ENCODE measurements around the gene GABRA5. TPM values are rescaled to one million over a fixed set of nuclear protein-coding genes. Genes with fewer than 3 reads are reported as not detected.

Gene GABRA5
- total RNA-seq, 1 donor from 2014 or later = 0.21 TPM

- Histone ChIP-seq H3K4me3 (ENCODE audit: low read depth, low read length) (no peak overlapping the region), H3K27me3 (ENCODE audit: control insufficient read depth, insufficient read depth, low read length) (peaks cover 27% of the 10 kb centered on the region), H3K36me3 (ENCODE audit: control insufficient read depth, insufficient read depth, low read length) (no peaks in the 10 kb centered on the region)
- DNase-seq (ENCODE audit: low read depth) = no peak
- TF ChIP-seq CTCF (IDR thresholded peaks at IDR 0.05; ENCODE audit: insufficient read depth, low read length, poor library complexity, severe bottlenecking) = no peak
Observed at GRCh38 chr15:26872206-26872605, 5.3 kb downstream of the GABRA5 start.

- Histone ChIP-seq H3K4me3 (ENCODE audit: low read depth, low read length) (no peak overlapping the region), H3K27me3 (ENCODE audit: control insufficient read depth, insufficient read depth, low read length) (peaks cover 11% of the 10 kb centered on the region), H3K36me3 (ENCODE audit: control insufficient read depth, insufficient read depth, low read length) (no peaks in the 10 kb centered on the region)
- no peak for DNase-seq (ENCODE audit: low read depth)
- TF ChIP-seq CTCF (IDR thresholded peaks at IDR 0.05; ENCODE audit: insufficient read depth, low read length, poor library complexity, severe bottlenecking) = no peak
Observed at GRCh38 chr15:26873846-26874245, 7.0 kb downstream of the GABRA5 start.

- no peak overlapping the region for H3K4me3 ChIP-seq (ENCODE audit: low read depth, low read length)
- no peaks in the 10 kb centered on the region for H3K36me3 ChIP-seq (ENCODE audit: control insufficient read depth, insufficient read depth, low read length)
- TF ChIP-seq CTCF (IDR thresholded peaks at IDR 0.05; ENCODE audit: insufficient read depth, low read length, poor library complexity, severe bottlenecking) = no peak
- peaks cover 3% of the 10 kb centered on the region for H3K27me3 ChIP-seq (ENCODE audit: control insufficient read depth, insufficient read depth, low read length)
- no peak for DNase-seq (ENCODE audit: low read depth)
Observed at GRCh38 chr15:26874774-26875475, 8.1 kb downstream of the GABRA5 start.

- no peaks in the 10 kb centered on the region for H3K36me3 ChIP-seq (ENCODE audit: control insufficient read depth, insufficient read depth, low read length)
- H3K4me3 ChIP-seq (ENCODE audit: low read depth, low read length) = no peak overlapping the region
- no peak for DNase-seq (ENCODE audit: low read depth)
- TF ChIP-seq CTCF (IDR thresholded peaks at IDR 0.05; ENCODE audit: insufficient read depth, low read length, poor library complexity, severe bottlenecking) = no peak
- H3K27me3 ChIP-seq (ENCODE audit: control insufficient read depth, insufficient read depth, low read length) = no peaks in the 10 kb centered on the region
Observed at GRCh38 chr15:26875476-26875850, 8.6 kb downstream of the GABRA5 start.

DNA sequence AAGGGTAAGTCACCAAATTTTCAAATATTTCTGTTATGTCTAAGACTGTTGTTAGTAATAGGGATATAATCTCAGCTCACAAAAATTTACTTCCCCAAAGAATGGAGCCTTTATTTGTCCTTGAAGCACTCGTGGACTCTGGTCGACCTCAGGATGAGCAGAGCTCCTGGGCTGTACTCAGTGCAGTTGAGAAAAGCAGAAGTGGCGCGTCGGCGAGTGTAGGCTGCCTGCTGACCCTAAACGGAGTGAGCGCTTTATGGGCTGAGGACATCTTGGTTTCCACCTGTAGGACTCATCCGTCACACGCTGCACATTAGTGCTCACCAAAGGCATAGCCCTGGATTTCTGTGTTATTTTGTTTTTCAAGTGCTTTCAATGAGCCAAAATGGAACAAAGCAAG lies 11.0 kb downstream of the GABRA5 start:
- no peaks in the 10 kb centered on the region for H3K27me3 ChIP-seq (ENCODE audit: control insufficient read depth, insufficient read depth, low read length)
- H3K4me3 ChIP-seq (ENCODE audit: low read depth, low read length) = no peak overlapping the region
- TF ChIP-seq CTCF (IDR thresholded peaks at IDR 0.05; ENCODE audit: insufficient read depth, low read length, poor library complexity, severe bottlenecking) = no peak
- no peak for DNase-seq (ENCODE audit: low read depth)
- no peaks in the 10 kb centered on the region for H3K36me3 ChIP-seq (ENCODE audit: control insufficient read depth, insufficient read depth, low read length)

DNA sequence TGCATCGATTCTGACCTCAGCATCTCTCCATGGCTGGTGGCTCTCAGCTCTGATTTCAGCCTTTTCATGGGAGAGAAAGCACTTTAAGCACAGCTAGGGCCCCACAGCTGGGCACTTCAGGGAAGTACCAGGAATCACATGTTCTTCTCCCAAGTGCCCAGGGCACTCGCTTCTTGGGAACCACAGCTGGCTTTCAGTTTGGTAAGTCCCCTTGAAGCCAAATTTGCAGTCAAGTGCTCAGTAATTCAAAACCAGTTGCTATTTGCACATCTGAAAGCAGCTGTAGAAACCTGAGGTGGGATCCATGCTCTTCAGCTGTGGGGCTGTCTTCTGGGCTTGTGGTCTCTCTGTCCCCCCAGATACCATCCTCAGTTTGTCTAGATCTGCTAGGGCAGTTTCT lies 12.8 kb downstream of the GABRA5 start:
- Histone ChIP-seq H3K36me3 (ENCODE audit: control insufficient read depth, insufficient read depth, low read length) (no peaks in the 10 kb centered on the region), H3K4me3 (ENCODE audit: low read depth, low read length) (no peak overlapping the region), H3K27me3 (ENCODE audit: control insufficient read depth, insufficient read depth, low read length) (no peaks in the 10 kb centered on the region)
- no peak for DNase-seq (ENCODE audit: low read depth)
- TF ChIP-seq CTCF (IDR thresholded peaks at IDR 0.05; ENCODE audit: insufficient read depth, low read length, poor library complexity, severe bottlenecking) = no peak
